Cortex of kidney (tissue), 1 donor: ENCODE data around the gene SSBP3.

Experiments
- DNase-seq: peaks from one replicate; lab custom pipeline; 2025; lab: John Stamatoyannopoulos, UW

Gene SSBP3

DNA sequence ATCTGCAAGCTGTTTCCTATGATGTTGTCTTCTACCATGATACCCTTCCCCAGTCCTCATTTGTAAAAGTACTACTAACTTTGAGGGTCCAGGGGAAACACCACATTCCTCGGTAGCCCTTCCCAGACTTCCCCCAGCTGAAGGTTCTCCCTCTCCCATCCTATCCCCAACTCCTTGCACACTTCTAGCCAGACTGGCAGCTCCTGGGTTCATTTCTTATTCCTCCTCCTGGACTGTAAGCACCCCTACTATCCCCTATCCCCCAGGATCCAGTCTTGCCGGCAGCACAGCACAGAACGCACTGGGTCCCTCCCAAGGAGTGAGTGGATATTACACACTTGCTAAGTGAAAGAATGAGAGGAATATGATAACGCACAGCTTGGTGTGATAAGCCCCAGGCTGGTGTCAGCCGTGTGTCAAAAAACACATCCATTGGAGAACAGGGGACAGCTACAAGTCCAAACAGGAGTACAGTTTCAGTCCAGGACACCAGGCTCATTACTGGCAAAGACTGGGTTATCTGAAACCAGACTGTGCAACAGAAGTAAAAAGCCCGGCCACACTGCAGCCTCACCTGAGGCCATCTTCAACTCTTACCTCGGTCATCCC, 100.2 kb downstream of the SSBP3 start:
- DNase-seq: no peak

DNA sequence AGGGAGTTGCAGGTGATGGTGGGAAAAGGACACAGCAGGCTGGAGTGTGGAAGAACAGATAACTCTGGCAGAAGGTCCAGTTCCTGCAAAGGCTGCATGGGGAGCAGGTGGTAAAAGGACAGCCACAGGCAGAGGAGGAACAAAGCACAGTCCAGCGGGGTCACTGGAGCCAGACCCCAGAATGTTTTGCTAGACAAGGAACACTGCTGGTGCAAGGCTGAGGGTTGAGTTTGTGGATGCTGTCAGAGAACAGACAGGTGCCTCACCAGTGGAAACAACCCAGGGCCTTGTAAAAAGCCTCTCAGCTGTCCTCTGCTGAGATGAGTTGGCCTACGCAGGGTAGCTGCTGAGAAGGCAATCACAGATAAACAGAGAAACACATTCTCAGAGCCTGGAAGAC, 101.7 kb downstream of the SSBP3 start:
- no peak for DNase-seq

DNA sequence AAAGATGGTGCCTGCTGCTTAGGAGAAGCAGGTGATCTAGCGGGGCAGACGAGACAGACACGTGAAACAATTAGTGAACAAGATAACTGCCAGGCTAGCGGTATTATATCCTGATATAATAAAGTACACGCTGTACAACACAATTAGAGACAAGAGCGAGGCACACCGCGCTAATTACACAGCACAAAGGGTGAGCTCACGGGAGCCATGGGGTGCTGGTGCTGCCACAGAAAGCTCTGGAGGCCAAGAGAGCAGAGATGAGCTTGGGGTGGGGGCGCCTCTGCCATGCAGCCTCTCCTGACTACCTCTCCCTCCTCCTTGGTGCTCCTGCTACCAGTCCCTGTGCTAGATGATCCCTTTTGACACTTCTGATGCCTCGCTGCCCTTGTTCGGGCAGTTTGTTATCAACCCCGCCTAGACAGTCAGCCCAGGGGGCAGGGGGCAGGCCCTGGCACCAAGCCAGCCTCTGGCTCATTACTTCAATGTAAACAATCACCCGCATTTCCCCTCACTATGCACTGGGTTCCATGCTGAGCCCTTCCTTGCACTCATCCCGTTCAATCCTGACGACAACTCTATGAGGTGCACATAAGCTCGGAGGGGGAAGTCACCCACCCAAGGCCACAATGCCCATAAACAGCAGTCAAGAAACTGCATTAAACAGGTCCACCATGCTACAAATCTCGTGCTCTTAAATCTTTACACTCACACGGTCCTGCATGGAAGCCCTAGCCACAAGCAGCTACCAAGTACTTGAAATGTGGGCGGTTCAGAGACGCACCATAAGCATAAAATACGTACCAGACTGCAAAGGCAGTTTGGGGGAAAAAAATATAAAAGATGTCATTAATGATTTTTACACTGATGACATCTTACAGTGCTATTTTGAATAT, 103.0 kb downstream of the SSBP3 start:
- DNase-seq: no peak

DNA sequence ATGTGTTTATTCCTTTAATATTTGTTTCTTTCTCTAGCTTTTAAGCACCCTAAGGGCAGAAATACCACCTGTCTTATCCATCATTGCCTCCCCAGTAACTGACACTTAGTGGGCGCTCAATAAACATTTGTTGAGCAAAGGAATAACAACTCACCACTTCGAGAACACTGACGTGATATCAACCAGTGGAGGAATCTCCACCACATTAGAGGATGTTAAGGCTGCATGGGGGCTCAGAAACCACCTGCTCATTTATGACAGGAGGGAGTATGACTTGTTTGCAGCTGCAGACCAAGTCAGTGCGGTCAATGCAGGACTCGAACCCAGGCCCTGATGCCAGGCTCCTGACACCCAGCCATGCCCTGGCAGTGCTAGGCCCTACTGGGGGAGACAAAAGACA, 103.6 kb downstream of the SSBP3 start:
- no peak for DNase-seq

- no peak for DNase-seq
Observed at GRCh38 chr1:54301497-54301896, 104.7 kb downstream of the SSBP3 start.

- no peak for DNase-seq
Observed at GRCh38 chr1:54300401-54300800, 105.8 kb downstream of the SSBP3 start.

- no peak for DNase-seq
Observed at GRCh38 chr1:54299037-54299436, 107.2 kb downstream of the SSBP3 start.

DNA sequence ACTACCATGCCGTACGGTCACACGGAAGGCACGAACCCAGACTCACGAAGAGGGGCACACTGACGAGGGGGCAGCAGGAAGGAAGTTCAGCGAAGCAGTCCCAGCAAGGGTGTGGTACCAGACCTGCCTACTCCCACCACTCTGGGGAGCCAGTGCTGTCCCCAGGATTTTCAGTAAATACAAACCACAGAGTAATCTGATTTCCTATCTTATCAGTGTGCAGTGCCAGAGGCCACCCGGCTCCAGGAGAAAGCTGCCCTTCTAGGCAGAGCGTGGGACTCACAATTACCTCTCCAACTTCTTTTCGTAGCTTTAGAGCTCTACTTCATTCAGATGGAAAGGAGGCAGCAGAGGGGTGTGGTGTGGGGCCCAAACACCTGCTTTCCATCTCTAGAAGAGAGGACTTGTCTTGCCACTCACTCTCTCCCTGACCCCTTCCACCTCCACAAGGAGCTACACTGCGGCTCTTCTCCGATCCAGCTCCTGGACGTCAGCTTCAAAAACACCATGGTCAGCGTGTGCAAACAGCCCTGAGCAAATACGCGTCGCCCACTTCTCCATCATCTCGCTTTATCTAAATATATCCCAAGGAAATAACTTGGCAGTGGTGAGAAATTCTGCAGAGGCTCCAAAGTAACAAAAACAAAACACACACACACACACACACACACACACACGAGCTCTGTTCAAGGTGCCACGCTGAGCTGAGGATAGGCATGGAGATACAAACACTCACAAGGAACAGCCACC, 107.7 kb downstream of the SSBP3 start:
- no peak for DNase-seq

DNA sequence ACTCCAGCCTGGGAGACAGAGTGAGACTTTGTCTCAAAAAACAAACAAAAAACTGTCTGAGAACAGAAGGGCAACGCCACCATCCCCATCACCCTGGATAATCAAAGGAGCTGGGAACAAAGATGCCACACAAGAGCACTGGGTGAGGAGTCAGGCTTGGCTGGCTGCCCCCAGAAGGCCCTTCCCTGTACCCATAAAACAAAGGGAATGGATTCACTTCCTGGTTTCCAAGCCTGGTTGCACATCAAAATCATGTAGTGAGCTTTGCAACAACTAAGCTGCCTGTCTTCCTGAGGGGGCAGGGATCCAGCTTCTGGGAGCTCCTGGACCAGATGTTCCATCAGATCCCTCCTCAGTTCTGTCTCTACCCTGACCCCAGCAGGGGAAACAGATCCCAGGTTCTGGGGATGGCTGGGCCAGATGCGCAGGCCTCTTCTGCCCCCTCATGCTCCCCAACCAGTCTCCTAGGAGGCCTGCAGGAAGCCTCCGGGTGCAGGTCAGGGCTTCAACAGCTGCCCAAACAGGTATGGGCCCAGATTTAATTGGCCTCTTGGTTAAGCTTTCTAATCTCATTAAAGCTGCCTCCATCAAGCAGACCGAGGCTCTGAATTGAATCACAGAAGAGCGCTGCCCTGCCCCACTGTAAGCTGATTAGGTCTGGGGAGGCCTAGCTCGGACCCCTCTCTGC, 108.5 kb downstream of the SSBP3 start:
- DNase-seq: no peak

DNA sequence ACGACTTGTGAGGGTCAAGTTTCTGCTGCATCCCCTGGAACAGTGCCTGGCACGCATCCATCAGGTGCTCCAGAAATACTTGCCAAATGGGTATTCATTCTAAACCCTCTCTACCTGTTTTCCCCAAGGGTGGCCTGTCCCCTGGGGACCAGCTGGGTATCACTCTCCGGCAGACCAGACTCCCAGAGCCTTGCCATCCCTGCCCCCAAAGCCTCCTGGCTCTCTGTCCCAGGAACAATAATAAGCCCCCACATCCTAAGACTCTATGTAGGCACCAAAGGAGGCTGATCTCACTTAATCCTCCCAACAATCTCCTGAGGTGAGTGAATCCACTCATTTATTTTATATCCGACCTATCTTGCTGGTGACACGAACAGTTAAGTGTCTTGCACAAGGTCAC, 109.5 kb downstream of the SSBP3 start:
- DNase-seq: no peak

DNA sequence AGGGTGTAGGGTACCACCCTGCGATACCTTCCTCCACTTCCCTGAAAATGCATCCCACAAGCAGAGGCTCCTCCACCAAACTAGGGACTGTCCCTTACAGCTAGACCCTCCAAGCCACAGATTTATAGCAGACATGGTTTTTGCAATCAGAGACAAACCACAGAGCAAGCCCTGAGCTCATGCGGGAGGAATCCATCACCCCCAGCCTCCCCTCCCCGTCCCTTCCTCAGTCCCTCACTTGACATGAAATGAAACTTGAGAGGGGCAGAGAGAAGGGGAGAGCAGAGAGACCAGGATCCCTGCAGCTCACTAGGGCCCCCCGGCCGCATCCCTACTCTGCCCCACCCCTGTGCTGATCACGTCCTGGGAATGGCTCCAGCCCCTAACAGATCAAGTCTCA, 111.3 kb downstream of the SSBP3 start:
- DNase-seq: no peak

- DNase-seq: no peak
Observed at GRCh38 chr1:54292002-54292911, 113.9 kb downstream of the SSBP3 start.

- DNase-seq: no peak
Observed at GRCh38 chr1:54291276-54292001, 114.8 kb downstream of the SSBP3 start.

GRCh38 chr1:54290506-54291184, 115.5 kb downstream of the SSBP3 start:
- no peak for DNase-seq

DNA sequence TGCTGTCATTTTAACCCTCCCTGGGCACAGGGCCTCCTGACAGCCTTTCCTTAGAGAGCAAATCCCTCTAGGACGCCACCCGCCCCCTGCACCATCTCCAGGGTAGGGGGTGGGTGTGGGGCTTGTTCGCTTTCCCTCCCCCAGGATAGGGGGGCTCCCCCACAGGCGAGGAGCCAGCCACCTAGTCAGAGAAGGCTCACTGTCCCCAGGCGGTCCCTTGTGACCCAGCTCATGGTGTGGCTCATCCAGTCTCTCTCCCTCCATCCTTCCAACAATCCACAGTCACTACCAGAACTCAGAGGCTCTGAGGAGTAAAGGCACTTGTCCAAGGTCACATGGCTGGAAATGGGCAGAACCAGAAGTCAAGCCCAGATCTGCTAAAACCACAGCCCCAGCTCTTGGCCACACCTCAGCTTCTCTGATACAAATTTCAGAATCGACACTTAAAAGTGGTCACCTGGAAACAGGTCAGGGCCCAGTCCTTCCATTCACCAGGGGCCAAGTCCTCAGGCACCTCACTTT, 116.4 kb downstream of the SSBP3 start:
- no peak for DNase-seq

- DNase-seq: no peak
Observed at GRCh38 chr1:54287801-54288211, 118.4 kb downstream of the SSBP3 start.

GRCh38 chr1:54287176-54287650, 119.0 kb downstream of the SSBP3 start:
- DNase-seq: no peak

DNA sequence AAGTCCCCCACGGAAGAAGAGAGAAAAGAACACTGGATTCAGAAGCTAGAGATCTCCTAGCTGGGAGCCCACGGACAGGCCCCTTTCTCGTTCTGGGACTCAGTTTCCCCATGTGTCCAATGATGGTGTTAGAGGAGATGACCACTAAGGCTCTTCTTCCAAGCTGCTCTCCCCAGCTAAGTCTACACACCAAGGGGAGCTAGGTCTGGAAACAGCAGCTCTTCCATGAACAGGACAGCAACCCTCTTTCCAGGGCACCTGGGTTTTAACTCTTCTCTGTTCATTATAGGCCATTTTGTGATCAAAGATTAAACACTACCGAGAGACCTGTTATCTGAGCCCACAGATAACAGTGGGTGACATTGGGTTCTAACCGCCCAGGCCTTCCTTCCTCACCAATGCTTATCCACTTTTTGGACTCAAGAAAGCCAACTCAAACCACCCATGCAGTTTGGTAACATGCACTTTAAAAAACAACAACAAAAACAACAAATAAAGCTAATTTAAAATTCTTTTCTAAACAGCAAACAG, 120.3 kb downstream of the SSBP3 start:
- no peak for DNase-seq
